OCI-LY3 (cell line): ENCODE results near the gene FAM149A.

Experiments
- EZH2phosphoT487 ChIP-seq: fragments of 200-600 bp; shearing (Covaris generic); IDR thresholded peaks from 2 replicates; pipeline ENCODE4 v1.6.1; 2018; ENCODE audit warnings: antibody characterized with exemption, mixed run types, low read depth
- TF ChIP-seq, protein P1 (sequence below): fragments of 200-600, 300-600 bp; sonication (generic); IDR thresholded peaks from 2 replicates; pipeline ENCODE4 v1.5.1; 2014; ENCODE audit warnings: antibody characterized with exemption, low read length, low read depth

DNA sequence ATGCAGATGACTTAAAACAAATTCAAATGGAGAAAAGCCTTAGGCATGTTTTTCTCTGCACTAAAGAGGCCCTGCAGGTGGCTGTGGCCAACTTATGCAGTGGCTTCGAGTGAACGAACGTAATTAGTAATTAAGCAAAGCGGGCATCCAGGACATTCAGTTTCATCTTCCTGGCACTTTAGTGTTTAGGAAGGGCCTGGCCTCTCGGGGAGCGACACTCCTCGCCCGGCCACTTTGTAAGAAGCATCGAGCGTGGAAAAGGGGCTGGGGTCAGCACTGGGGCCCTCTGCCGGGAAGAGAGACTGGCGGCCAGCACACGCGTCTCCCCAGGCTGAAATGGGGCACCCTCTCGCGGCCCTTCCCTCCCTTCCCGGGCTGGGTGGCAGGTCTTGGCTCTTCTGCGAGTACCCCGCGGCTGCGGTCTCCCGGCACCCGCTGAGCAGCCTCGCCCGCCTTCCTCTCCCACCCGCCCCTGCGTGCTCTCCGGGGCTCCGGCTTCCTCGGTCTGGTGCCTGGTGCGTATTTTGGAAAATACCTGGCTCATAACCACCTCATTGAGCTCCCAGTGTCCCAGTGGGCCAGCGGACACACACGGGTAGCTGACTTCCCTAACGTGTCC lies 86.2 kb downstream of the FAM149A start:
- TF ChIP-seq, protein P1, sequence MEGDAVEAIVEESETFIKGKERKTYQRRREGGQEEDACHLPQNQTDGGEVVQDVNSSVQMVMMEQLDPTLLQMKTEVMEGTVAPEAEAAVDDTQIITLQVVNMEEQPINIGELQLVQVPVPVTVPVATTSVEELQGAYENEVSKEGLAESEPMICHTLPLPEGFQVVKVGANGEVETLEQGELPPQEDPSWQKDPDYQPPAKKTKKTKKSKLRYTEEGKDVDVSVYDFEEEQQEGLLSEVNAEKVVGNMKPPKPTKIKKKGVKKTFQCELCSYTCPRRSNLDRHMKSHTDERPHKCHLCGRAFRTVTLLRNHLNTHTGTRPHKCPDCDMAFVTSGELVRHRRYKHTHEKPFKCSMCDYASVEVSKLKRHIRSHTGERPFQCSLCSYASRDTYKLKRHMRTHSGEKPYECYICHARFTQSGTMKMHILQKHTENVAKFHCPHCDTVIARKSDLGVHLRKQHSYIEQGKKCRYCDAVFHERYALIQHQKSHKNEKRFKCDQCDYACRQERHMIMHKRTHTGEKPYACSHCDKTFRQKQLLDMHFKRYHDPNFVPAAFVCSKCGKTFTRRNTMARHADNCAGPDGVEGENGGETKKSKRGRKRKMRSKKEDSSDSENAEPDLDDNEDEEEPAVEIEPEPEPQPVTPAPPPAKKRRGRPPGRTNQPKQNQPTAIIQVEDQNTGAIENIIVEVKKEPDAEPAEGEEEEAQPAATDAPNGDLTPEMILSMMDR = no peak
- TF ChIP-seq EZH2phosphoT487 = no peak
